Measurements from ENCODE around the gene SMC3. TPM values are rescaled to one million over a fixed set of nuclear protein-coding genes. Genes with fewer than 3 reads are reported as not detected.

Gene SMC3
- total and polyA plus RNA-seq, 2 of the 4 experiments (the other 2 are of a cell fraction), result 15.0 to 15.2 TPM

- BruUV-seq (replicated peaks), result no TSS peak
- no peak for ATAC-seq (ENCODE audit: low read depth)
These were observed 69.5 kb downstream of the SMC3 start for GRCh38 chr10:110636932-110637557.

More at GRCh38 chr10:110636932-110637557, 69.5 kb downstream of the SMC3 start:
- Histone ChIP-seq H3K4me3 (ENCODE audit: insufficient read depth, low read depth, low read length) (no peak overlapping the region), H3K9me1 (ENCODE audit: insufficient read depth, low read length) (no peaks in the 10 kb centered on the region), H2BK15ac (ENCODE audit: low read depth, low read length) (no peak overlapping the region), H3K56ac (ENCODE audit: extremely low read depth, insufficient read depth, low read length) (no peak overlapping the region), H3K79me1 (ENCODE audit: low read depth in 1 of 2, low read length in 2 of 2) (no peaks in the 10 kb centered on the region), H3K4me1 (ENCODE audit: control insufficient read depth, insufficient read depth, low read length) (peaks cover 4% of the 10 kb centered on the region; the same call in 1 of the 2 replicates), H3K36me3 (ENCODE audit: control insufficient read depth, insufficient read depth, low read length) (no peaks in the 10 kb centered on the region), H3K9me3 (ENCODE audit: control insufficient read depth, insufficient read depth, low read length) (no peaks in the 10 kb centered on the region), H3K27me3 (ENCODE audit: control insufficient read depth, insufficient read depth, low read length) (peaks cover 9% of the 10 kb centered on the region; the same call in 1 of the 2 replicates), H3K14ac (replicated peaks; ENCODE audit: low read depth, low read length) (no peak overlapping the region), H4K91ac (ENCODE audit: insufficient read depth, low read depth, low read length) (no peak overlapping the region), H4K20me1 (ENCODE audit: insufficient read depth, low read length) (no peaks in the 10 kb centered on the region), H4K5ac (ENCODE audit: low read depth, low read length) (no peak overlapping the region), H2BK20ac (ENCODE audit: low read depth, low read length) (no peak overlapping the region; the same call in 1 of the 2 replicates), H2AK9ac (replicated peaks; ENCODE audit: low read depth, low read length, poor library complexity) (no peak overlapping the region), H3K23ac (ENCODE audit: low read depth, low read length) (peak overlapping the region; percentile 59), H3K27ac (ENCODE audit: insufficient read depth, low read length) (no peak overlapping the region), H3K4me2 (ENCODE audit: low read depth, low read length) (no peak overlapping the region), H4K8ac (ENCODE audit: low read depth in 2 of 2, low read length in 2 of 2) (no peak overlapping the region), H3K18ac (ENCODE audit: low read depth, low read length) (no peak overlapping the region), H3K9ac (ENCODE audit: low read depth, low read length) (no peak overlapping the region), H2BK120ac (ENCODE audit: low read depth, low read length) (no peak overlapping the region), H3K4ac (ENCODE audit: low read depth, low read length) (no peak overlapping the region), H2BK5ac (ENCODE audit: low read depth, low read length, poor library complexity, severe bottlenecking) (no peak overlapping the region), H2AFZ (replicated peaks; ENCODE audit: low read length, poor library complexity) (peak overlapping the region; percentile 77), H2AK5ac (ENCODE audit: low read depth, low read length) (no peak overlapping the region)
- dilution Hi-C loops (cut with HindIII; ENCODE audit: low sequenced_read_pairs, unreplicated experiment), result no loop called here
- DNase-seq, result no peak
- in situ Hi-C loops (cut with MboI; ENCODE audit: low sequenced_read_pairs), result no loop called here
- WGBS, 2 experiments (ENCODE audit: extremely low coverage in 2 of 2, insufficient read length in 1 of 2), result no CpG with 5 or more reads among the region's 6 CpGs
- intact Hi-C loops (cut with micrococcal nuclease), result no loop called here
- ChIA-PET POLR2A (ENCODE audit: unreplicated experiment) (no interaction called here), CTCF (interaction anchor here (1.0 kb wide), 1 partner anchor 20 kb away, joined by 4 read pairs; no protein-coding TSS in a partner anchor)
- no peak for TF ChIP-seq BHLHE40 (IDR thresholded peaks at IDR 0.05; ENCODE audit: low read depth, low read length)
- TF ChIP-seq MXI1 (IDR thresholded peaks at IDR 0.05; ENCODE audit: borderline replicate concordance, low read depth, low read length), result no peak
- TF ChIP-seq MAZ (IDR thresholded peaks at IDR 0.05; ENCODE audit: borderline replicate concordance, low read depth, low read length), result no peak
- no peak for TF ChIP-seq RFX5 (IDR thresholded peaks at IDR 0.05; ENCODE audit: low read depth, low read length)
- TF ChIP-seq RAD21 (IDR thresholded peaks at IDR 0.05; ENCODE audit: low read length), result no peak
- TF ChIP-seq ELK1 (IDR thresholded peaks at IDR 0.05; ENCODE audit: borderline replicate concordance, low read depth, low read length), result no peak
- no peak for TF ChIP-seq MAFK (IDR thresholded peaks at IDR 0.05; ENCODE audit: low read depth, low read length)
- no peak for TF ChIP-seq POLR2A (IDR thresholded peaks at IDR 0.05; ENCODE audit: low read depth, low read length)
- TF ChIP-seq CEBPB (IDR thresholded peaks at IDR 0.05; ENCODE audit: low read depth, low read length), result no peak
- no peak for TF ChIP-seq USF2 (IDR thresholded peaks at IDR 0.05; ENCODE audit: low read depth, low read length)
- TF ChIP-seq NFE2L2 (IDR thresholded peaks at IDR 0.05; ENCODE audit: low read depth, low read length), result no peak
